ENCODE results near the gene ZBP1.

ZBP1 gene

GRCh38 chr20:57658447-57658832 lies 38.2 kb upstream of the ZBP1 start:
- no peak for ATAC-seq

- peak; percentile 42 to 53 for ATAC-seq
Measured at GRCh38 chr20:57657535-57658446, 37.6 kb upstream of the ZBP1 start.

- no peak for ATAC-seq
Measured at GRCh38 chr20:57656821-57657534, 36.8 kb upstream of the ZBP1 start.

GRCh38 chr20:57656252-57656820 lies 36.1 kb upstream of the ZBP1 start:
- no peak for ATAC-seq

- ATAC-seq = no peak
Measured at GRCh38 chr20:57655809-57656155, 35.6 kb upstream of the ZBP1 start.

- ATAC-seq = no peak
Measured at GRCh38 chr20:57654998-57655808, 35.0 kb upstream of the ZBP1 start.

- ATAC-seq = peak; percentile 66 to 68
Measured at GRCh38 chr20:57654363-57654997, 34.3 kb upstream of the ZBP1 start.

- no peak for ATAC-seq
Measured at GRCh38 chr20:57653910-57654309, 33.7 kb upstream of the ZBP1 start.

GRCh38 chr20:57653546-57653900 lies 33.3 kb upstream of the ZBP1 start:
- no peak for ATAC-seq

GRCh38 chr20:57652606-57653545 lies 32.6 kb upstream of the ZBP1 start:
- no peak for ATAC-seq

- ATAC-seq = no peak
Measured at GRCh38 chr20:57651881-57652605, 31.8 kb upstream of the ZBP1 start.

- ATAC-seq = no peak
Measured at GRCh38 chr20:57650756-57651483, 30.7 kb upstream of the ZBP1 start.

- ATAC-seq = no peak
Measured at GRCh38 chr20:57650266-57650665, 30.0 kb upstream of the ZBP1 start.

- no peak for ATAC-seq
Measured at GRCh38 chr20:57649617-57650015, 29.4 kb upstream of the ZBP1 start.

GRCh38 chr20:57648878-57649616 lies 28.8 kb upstream of the ZBP1 start:
- no peak for ATAC-seq

GRCh38 chr20:57647933-57648785 lies 27.9 kb upstream of the ZBP1 start:
- ATAC-seq = no peak

GRCh38 chr20:57647006-57647932 lies 27.0 kb upstream of the ZBP1 start:
- no peak for ATAC-seq
